ENCODE results near the gene PCDH9.

DNA sequence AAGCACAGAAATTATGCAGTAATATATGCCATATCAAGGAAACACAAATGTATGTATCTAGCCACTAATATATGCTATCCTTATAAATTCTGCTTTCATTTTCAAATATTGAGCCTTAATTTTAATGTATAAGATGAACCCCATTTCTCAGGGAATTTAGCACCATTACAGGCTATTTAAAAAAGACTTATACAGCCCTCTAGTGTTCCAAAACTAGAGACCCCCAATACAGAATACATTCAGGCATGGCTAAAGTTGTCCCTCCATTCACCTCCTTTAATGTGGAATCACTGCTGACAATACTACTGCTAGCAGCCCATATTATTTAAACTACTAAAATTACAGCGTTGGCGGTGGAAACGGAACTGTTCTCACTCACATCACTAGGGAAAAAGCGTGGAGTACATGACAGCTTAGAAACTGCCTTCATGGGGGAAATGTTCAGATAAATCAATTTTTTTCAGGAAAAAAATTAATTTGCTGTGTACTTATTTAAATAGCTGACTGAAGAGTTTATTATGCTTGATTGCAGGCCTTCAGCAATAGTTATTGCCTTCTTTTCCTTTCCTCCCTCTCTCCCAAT, 541.0 kb downstream of the PCDH9 start:
- TF ChIP-seq, protein P1, sequence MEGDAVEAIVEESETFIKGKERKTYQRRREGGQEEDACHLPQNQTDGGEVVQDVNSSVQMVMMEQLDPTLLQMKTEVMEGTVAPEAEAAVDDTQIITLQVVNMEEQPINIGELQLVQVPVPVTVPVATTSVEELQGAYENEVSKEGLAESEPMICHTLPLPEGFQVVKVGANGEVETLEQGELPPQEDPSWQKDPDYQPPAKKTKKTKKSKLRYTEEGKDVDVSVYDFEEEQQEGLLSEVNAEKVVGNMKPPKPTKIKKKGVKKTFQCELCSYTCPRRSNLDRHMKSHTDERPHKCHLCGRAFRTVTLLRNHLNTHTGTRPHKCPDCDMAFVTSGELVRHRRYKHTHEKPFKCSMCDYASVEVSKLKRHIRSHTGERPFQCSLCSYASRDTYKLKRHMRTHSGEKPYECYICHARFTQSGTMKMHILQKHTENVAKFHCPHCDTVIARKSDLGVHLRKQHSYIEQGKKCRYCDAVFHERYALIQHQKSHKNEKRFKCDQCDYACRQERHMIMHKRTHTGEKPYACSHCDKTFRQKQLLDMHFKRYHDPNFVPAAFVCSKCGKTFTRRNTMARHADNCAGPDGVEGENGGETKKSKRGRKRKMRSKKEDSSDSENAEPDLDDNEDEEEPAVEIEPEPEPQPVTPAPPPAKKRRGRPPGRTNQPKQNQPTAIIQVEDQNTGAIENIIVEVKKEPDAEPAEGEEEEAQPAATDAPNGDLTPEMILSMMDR (IDR thresholded peaks at IDR 0.05), result no peak
- TF ChIP-seq POLR2A (IDR thresholded peaks at IDR 0.05), result no peak

Data from thyroid gland (tissue), 4 donors.